Activated CD8-positive, alpha-beta memory T cell treated with anti-CD3 and anti-CD28 coated beads, Interleukin-2, amount 50 U/mL, for 48 hours (primary cell): Measurements from ENCODE around the gene PRDM16.
"Not testable (repeated sequence)": the region's sequence is repeated elsewhere in the genome, so short reads cannot be mapped to it uniquely, and the experiment has no call there.

Source experiments
- DNase-seq: peaks from one replicate; pipeline ENCODE4 v3.0.0-alpha.2; 2020

PRDM16 gene

DNA sequence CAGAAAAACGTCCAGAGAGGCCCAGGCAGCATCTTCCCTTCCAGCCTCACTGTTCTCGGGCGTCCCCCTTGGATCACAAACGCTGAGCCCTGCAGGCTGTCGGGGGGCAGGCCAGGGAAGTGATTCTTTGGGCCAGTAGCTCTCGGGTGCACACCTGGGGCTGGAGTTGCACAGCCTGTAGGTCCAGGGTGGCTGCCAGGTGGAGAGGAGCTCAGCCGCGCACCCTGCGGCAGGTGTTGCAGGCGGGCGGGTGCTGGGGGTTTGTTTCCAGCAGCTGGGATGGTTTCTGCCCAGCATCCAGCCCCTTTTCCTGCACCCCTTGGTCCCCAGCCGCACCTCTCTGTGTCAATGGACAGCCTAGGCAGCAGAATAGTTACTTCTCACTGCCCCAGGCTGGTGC, 15.7 kb downstream of the PRDM16 start:
- no peak for DNase-seq

DNA sequence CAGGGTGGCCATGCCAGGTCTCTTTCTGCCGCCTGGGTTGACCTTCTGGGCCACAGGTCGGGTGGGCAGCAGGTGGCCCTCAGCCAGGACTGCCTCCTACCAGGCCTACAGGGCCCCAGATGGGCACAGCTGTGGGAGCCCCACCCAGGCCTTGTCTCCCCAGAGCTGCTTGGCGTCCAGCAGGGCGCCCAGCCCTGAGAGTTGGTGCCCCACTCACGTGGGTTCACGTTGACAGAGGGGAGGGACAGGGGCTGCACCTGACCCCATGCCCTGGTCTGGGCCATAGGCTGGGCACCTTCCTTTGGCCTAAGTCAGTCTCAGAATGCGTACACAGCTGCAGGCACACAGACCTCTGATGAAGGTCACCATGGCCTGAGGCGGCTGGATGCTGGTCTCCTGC, 16.7 kb downstream of the PRDM16 start:
- no peak for DNase-seq

DNA sequence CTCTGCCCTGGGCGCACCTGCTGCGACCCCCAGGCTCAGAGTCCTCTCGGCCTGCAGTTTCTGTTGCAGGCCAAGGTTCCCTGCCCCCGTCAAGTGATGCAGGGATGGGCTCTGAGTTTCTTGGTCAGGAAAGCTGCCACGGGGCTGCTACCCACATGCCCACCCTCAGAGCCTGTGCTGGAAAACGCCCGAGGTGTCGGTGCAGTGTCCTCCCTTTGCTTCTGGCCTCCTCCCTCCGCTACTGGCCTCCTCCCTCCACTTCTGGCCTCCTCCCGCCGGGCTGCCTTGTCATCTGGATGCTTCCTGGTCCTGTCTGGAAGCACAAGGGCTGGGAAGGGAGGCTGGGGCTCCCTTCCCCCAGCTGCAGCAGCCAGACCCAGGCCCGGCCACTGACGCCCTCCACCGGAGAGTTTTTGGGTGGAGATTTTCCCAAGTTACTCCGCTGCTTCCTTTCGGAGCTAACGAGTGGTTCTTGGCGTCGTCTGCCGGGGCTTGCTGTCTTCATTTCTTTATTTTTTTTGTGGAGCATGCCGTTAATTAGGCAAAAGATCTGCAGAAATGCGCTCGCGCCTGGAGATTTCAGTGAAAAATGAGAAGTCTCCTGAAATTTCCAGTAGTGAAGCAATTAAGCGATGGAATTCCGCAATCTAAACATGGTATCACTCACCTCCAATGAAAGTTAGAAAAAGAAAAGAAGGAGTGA, 17.4 kb downstream of the PRDM16 start:
- no peak for DNase-seq

DNA sequence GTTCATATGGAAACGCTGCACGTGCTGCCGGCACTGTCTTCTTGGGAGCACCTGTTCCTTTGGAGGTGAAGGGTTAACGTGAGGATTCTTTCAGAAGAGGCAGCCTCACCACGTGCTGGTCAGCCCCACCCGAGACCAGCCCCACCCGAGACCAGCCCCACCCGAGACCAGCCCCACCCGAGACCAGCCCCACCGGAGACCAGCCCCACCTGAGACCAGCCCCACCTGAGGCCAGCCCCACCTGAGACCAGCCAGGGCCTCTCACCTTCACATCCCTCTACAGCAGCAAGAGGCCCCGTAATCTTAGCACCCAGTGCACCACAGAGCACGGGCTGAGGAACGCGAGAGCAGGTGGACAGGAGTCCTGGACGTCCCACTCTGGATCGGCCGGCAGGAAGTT, 18.0 kb downstream of the PRDM16 start:
- DNase-seq: no peak

DNA sequence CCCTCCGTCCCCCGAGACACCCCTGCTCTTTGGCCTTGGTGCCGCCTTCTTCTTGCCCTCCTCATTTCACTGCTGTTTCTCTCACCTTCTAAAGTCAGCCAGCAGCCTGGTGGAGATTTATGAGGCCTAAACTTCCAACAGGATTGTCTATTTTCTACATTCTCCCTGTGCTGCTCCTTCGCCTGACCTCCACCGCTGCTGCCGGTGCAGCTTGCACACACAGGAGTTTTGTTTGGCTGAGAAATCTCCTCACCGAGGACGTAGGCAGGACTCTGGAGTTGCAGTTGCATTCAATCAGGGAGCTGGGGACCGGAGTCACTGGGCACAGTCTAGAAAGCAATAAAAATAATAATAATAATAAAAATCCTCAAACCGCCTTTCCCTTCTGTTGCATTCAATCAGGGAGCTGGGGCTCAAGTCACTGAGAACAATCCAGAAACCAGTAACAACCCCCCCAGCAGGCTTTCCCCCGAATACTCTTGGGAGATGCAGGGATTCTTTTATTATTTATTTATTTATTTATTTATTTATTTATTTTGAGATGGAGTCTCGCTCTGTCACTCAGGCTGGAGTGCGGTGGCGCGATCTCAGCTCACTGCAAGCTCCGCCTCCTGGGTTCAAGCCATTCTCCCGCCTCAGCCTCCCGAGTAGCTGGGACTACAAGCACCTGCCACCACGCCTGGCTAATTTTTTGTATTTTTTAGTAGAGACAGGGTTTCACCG, 19.1 kb downstream of the PRDM16 start:
- not testable (repeated sequence) for DNase-seq

DNA sequence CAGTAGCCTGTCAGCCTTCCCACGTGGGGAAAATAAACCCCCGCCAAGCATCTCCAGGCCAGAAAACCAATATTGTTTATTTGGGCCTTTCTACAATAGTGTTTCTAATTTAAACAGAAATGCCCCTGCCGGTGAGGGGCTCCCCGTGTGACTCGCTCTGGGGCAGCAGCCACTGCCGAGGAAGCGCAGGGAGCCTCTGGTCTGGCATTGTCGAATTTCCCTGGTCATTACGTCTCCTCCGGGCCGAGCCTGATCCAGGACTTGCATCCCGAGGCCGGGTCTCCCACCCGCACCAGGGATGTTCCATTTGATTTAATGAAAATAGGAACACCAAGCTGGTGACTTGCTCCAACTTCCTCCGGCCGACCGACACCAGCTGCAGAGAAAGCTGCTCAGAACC, 20.5 kb downstream of the PRDM16 start:
- DNase-seq: no peak

DNA sequence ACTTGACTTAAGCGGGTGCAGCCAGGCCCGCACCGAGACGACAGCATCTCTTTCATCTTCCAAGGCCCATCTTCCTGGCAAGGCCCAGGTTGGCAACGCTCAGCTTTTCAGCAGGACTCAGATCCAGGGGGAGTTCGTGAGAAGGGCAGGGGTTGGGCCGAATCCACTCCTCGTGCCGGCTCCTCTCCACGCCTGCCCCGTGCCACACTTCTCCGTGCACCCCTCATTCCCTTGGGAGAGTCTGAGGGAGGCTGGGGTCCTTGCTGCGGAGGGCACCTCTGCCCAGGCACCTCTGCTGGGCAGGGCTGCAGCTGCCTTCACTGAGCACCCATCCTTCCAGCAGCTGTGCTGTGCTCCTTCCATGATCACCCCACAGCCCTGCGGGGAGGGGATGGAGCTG, 22.3 kb downstream of the PRDM16 start:
- DNase-seq: no peak

DNA sequence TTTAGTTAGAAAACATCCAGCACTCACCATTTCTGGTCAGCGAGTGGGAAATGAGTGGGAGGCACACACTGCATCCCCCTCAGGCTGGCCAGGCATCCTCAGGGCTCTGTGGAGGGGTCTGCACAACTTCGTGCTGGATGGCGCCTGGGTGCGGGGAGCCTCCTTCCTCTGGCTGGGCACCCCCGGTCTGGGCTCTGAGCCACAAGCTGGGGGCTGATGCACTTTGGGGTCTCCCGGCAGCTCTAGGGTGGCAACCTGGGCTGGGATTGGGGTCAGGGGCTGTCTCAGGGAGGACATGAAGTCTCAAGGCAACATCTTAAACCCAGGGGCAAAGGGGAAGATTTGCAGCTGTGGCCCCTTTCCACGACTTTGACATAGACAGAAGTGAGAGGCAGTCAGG, 23.5 kb downstream of the PRDM16 start:
- no peak for DNase-seq

DNA sequence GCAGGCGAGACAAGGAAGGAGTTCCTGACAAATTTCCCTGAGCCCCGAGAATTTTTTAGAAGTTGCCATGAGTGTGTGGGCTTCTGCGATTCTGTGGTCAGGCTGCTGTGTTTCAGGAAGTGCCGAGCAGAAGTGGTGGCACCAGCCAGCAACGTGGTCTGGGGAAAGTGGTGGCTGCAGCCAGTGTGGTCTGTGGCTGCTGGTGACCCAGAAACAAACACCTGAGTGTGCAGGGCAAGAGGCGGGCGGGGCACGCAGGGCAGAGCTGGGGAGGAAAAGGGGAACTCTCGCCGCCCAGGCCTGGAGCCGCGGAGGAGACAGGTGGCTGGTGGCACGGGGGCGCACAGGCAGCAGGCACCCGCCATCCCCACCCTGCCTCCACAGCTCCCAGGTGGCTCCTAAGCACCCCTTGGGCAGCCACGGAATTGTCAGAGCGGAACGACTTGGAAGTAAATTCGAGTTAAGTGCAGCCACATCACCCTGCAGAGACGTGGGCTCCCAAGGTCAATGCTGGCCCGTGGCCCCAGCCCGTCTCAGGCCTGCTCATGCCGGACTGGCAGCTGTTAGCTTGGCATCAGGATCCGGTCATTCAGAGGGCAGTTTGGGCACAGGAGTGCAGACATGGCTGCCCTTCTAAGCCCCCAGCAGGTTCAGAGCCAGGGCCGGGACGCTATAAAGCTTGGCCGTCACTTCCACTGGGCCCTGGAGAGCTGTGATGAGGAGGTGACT, 25.1 kb downstream of the PRDM16 start:
- no peak for DNase-seq

DNA sequence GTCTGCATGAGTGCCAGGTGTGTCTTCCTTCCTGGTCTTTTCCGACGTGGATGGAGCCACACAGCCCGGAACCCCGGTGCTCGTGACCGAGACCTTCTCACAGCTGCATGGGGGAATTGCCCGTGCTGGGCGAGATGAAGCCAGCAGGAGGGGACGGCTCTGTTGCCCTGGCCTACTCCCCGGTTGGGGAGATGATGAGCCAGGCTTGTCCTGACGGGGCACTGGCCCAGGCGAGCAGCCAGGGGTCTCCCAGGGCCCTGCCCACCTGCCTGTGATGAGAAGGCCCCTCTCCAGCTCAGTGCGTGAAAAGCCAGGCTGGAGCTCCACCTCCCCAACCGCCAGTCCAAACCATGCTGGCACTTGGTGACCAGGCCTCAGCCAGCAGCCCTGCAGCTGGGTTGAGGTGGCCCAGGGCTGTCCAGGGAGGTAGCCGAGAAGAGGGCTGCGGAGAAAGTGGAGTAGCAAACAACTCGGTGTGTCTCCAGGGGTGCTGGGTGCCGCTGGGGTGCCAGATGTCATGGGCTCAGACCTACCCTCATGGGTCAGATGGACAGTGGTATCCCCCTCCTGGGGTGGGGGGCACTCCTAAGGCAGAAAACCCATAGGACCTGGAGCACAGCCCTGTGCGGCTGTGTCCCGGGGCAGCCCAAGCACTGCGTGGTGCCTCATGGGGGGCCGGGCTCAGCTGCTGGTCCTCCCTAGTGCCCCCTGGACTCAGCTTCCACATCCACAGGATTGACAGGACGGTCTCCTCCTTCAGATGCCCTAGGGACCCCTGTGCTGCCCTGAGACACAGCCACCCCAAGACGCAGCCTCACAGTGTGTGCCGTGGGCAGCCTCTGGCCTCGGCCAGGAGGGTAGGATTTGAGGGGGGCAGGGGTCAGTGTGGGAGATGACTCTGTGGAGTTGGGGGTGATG, 26.1 kb downstream of the PRDM16 start:
- no peak for DNase-seq

DNA sequence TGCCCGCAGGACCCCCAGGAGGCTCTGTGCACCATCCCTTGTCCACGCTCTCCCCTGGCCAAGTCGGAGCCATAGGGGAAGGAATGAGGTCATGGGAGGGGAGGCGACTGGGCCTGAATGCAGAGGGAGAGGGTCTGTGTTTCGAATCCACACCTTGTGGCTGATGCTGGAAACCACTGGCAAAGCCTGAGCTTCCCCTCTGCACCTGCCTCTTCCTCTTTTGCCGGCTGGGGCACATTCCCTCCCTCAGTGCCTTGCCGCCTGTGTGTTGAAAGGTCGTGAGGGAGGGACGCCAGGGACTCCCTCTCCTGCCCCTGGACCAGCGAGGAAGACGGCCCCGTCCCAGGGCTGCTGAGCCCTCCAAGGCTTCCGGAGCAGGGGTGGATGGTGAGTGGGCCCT, 27.3 kb downstream of the PRDM16 start:
- DNase-seq: no peak

DNA sequence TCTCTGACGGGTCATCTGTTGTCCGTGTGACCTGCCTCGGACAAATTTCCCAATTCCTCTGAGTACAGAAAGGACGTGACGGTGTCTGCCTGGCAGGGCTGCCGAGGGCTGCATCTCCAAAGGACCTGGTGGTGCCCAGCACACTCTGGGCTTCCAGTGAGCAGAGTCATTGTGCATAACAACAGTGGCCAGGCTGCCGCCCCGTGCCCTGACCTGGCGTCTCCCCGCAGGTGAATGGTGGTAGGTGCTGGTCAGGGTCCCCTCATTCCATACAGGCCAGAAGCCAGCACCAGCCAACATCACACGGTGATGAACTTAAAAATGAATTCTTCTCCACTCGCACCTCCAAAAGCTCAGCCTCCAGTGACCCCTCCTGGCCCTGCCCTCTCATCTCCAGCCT, 28.2 kb downstream of the PRDM16 start:
- DNase-seq: no peak

DNA sequence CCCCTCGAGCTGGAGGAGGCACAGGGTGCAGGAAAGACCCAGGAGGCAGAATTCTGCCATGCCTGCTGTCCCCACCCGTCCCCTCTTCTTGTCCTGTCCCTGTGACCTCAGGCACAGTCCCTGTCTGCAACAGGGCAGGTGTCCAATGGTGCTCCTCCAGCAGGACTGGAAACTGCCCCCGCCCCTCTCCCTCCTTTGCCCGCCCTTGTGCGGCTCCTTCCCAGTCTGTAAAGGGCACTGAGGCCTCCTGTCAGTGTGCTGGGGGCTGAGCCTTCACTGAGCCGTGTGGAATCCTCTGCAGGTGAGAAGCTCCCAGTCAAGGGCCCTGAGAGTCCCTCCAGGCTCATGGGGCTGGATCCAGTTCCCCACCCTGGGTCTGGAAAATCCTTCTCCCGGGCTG, 28.9 kb downstream of the PRDM16 start:
- DNase-seq: no peak

DNA sequence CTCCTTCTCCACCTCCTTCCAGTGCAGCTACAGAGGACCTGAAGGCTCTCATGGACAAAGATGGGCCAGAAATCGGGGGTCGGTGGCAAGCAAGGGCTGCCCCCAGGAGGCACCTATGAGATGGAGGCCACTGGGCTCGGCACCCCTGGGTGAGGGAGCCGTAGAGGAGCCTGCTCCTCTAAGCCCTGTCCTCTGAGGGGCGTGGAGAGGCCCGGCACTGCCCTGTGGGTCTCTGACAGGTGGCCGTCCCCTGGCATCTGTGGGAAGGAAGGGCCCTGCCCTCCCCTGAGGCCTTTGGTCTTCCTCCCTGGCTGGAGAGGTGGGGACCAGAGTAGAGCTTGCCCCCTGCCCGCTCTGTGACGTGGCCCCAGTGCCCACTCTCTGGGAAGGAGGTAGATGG, 30.9 kb downstream of the PRDM16 start:
- no peak for DNase-seq

DNA sequence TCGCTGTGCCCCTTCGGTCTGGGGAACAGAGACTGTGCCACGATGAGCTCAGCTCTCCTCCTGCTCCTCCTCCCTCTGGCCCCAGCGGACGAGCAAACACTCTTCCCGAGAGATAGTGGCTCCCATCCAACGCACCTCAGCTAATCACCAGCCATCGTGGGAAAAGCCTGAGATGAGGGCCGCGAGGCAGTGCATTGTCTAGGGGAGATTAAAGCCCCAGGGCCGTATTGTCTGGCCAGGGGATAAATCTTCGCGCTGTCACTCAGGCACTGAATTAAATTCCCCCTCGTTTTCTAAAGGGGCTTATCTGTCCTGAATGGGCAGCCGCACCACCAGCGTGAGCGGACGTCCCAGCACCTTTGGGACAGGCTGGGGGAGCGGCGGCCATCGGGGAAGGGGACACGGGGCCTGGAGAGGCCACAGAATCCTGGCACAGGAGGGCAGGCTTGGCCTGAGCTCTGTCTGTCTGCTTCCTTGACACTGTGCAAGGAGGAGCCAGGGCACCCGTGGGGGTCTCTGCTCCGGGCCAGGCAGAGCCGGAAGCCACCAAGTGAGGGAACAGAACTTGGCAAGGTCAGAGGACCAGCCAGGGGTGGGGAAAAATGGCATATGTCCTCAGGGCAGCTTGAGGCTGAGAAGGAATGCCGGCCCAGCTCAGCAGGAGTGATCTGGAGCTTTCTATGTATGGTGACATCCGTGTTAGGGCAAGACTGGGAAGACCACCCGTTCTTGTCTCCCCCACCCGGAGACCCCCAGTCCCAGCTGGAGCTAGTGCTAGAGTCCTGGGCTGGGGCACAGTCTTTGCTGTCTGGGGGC, 32.3 kb downstream of the PRDM16 start:
- no peak for DNase-seq

DNA sequence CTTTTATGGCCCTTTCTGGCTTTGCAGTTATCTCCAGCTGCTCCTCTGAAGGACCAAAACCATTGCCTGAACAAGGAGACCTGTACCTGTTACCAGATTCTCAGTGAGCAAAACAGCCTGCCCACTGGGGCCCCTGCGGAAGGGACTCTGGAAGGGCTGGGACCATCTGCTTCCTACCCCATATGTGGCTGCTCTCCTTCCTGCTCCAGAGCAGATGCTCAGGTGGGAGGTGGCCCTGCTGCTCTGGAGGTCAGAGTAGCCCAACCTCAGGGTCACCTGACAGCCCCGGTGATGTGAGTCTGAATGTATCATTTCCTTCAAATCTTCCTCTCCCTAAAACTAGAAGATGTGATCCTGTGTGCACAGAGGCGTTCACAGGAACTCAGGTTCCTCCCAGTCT, 33.6 kb downstream of the PRDM16 start:
- DNase-seq: no peak

DNA sequence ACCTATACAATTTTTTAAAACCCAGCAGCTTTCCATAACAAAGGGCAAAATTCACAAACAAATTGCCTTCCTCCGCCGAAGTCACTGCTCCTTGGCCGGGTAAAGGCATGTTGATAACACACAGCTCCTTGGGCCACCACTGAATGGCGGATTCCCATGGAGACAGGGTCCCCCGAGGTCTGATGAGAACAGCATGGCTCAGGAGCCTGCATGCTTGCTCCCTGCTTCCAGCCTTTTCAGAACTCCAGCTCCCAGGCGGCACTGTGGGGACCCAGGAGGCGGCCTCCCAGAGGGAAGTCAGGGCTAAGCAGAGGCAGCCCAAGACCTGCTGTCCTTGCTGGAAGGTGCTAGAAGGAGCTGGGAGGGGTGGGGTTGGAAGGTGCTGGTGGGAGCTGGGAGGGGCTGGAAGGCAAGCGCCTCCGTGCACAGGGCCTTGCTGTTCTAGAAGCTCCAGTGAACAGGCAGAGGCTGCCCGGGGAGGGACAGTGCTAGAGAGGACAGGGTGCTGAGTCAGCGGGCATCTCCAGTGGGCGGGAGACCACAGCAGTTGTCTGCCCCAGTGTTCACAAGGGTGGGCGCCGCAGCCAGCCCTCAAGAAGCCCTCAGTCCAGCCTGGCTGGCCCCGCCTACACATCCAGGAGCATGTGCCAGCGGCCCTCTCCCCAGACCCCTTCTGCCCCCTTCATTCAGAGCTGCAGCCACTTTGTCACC, 35.1 kb downstream of the PRDM16 start:
- no peak for DNase-seq

DNA sequence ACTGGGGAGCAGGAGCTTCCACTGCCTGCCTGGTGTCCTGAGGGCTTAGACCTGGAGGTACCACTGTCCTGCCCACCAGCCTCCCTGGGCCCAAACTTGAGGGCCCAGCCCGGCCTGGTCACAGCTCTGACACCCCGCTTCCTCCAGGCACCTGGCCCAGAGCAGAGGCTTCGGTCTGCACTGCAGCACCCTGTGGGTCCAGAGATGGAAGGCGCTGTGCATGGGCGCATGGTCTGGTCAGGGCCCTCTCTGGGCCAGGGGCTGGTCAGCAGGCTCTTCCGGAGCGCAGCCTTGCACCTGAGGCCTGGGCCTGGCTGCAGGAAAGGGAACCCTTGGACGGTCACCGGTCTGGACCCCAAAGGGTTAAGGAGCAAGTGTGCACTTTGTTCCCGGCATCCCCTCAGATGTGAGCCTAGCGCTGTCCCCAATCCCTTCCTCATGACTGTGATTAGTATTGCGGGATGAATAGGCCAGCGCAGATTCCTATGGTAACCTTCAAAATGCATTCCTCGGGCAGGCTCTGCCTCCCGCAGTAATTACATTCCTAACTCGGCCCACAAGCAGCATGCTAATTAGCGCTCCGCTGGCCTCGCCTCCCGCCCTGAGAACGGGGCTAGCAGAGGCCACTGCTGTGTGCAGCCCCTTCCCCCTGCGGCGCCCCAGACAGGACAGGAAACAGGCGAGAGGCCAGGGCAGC, 36.3 kb downstream of the PRDM16 start:
- DNase-seq: no peak

DNA sequence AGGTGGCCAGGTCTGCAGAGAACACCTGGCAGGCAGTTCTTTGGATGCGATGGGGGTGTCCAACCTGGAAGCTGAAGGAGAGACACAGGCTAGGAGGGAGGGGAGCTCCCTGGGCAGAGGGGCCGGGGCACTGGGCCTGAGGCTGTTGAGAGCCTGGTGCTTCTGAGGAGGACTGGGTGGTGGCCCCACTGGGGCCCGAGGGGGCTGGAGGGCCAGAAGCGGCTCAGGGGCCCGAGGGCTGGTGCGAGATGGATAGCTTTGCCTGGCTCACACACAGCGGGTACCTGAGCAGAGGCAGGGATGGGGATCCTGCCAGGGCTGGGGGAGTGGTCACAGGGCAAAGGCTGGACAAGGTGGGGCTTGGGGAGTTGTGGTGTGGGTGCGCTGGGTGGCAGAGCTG, 37.2 kb downstream of the PRDM16 start:
- no peak for DNase-seq

DNA sequence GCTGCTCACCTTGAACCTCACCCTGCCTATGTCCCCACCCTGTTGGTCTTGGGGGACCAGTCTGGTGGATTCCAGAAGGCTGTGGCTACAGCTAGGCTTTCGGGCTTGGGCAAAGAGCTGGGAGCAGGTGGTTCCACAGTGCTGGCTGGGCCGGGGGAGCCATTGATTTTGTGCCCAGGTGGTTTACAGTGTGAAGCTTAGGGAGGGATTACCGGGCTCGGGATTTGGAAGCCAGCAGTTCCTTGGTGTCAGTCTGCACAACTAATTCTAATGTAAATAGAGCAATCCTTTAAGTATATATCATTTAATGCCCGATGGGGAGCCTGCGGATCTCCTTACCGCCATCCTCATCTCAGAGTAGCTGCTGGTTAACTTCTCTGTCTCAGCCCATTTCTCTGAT, 38.2 kb downstream of the PRDM16 start:
- no peak for DNase-seq

DNA sequence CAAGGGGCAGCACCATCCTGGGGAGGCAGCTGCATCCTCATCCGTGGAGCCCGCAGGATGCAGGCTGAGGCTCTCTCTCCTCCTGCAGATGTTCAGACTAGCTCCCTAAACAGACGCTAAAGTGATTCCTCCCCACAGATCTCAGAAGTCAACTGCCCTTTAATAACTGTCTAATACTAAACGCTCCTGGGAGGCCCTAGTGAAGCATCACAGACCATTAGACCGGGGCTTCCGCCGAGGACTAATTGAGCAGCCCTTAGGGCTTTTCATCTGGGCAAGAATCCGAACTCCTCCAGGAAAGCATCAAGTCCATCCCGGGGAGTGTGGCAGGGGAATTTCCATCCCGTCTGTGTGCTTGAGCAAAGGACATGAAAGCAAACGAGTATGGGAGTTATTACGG, 40.4 kb downstream of the PRDM16 start:
- no peak for DNase-seq
